Amniotic epithelial cell (primary cell): ENCODE results near the gene FAR2.
"Not testable (repeated sequence)": the region's sequence is repeated elsewhere in the genome, so short reads cannot be mapped to it uniquely, and the experiment has no call there.

Experiments
- DNase-seq: peaks from one replicate; pipeline ENCODE4 v3.0.0-alpha.2; 2010; ENCODE audit warnings: low read depth

FAR2 gene

GRCh38 chr12:29152981-29153630 is 4.0 kb downstream of the FAR2 start:
- DNase-seq = no peak

DNA sequence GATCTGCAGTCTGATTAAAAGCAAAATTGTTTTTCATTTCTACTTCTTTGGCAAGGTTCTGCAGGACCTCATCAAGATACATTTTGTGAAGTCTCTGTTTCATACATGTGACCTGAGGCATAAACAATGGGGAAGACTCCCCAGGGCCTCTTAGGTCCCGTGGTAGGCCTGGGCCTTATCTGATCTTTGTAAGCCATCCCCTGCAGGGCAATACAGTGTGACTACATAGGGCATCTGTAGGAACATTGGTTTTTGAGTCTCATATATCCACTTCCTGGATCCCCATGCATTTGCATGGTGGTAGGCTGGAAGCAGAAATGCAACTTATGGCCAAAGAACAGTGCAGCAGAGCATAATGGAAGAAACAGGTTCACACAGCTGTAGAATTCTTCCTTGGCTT is 6.0 kb downstream of the FAR2 start:
- no peak for DNase-seq

DNA sequence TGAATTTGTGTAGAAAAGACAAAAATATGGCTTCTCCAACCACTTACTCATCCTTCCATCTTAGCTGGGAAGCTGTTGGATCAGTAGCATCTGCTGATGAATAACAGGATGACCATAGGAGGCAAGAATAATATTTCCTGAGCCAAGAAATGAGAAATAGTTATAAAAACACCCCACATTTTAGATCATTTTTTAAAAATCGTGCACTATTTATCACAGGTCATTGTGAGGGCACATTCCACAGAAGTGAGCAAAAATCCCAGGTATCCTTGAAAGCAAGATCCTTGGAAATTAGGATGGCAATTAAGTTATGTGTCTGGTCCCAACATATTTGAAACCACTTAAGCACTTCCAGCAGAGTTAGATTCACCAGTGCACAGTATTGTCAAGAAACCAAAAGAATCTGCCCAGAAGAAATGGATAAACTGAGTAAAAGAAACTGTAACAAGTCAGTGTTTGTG is 8.4 kb downstream of the FAR2 start:
- DNase-seq = no peak

GRCh38 chr12:29158115-29158763 is 9.2 kb downstream of the FAR2 start:
- no peak for DNase-seq

GRCh38 chr12:29159661-29160060 is 10.6 kb downstream of the FAR2 start:
- DNase-seq = no peak

- DNase-seq = no peak
These were observed 11.2 kb downstream of the FAR2 start for GRCh38 chr12:29160230-29160629.

DNA sequence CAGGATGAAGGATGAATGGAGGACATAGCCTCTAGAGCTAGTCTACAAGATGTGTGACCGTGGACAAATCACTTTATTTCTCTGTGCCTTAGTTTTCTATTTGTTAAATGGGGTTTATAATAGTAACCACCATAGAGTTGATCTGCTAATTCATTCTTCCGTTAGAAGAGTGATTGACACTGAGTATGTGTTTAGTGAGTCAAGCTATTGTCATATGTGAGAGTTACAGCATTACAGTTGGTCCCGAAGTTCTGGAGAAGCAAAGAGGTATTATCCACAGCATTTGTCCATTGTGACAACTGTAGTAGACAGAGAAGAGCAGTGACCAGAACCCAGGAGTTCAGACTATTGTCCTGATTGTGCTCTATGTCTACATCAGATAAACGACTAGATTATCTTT is 14.1 kb downstream of the FAR2 start:
- DNase-seq = no peak

- DNase-seq = peak; percentile 76
These were observed 15.7 kb downstream of the FAR2 start for GRCh38 chr12:29164477-29165393.

DNA sequence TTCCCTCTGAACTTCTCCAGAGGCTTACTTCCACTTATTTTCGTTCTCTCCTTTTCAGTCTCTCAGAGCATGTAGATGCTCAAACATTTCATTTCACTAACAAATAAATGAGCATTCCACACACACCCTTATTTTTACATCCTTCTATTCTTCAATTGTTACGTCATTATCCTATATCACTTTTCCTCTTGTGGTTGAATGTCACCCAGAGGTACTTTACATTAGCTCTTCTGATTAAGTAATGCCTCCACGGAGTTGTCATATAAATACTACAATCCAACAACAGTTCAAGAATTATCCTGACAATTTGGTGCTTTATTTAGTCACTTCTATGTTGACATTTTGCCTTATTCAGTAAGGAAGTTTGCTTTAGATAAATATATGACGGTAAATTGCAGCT is 18.4 kb downstream of the FAR2 start:
- no peak for DNase-seq

- no peak for DNase-seq
These were observed 18.9 kb downstream of the FAR2 start for GRCh38 chr12:29167988-29168387.

- DNase-seq = not testable (repeated sequence)
These were observed 20.9 kb downstream of the FAR2 start for GRCh38 chr12:29169978-29170377.

- DNase-seq = not testable (repeated sequence)
These were observed 21.5 kb downstream of the FAR2 start for GRCh38 chr12:29170478-29171084.

DNA sequence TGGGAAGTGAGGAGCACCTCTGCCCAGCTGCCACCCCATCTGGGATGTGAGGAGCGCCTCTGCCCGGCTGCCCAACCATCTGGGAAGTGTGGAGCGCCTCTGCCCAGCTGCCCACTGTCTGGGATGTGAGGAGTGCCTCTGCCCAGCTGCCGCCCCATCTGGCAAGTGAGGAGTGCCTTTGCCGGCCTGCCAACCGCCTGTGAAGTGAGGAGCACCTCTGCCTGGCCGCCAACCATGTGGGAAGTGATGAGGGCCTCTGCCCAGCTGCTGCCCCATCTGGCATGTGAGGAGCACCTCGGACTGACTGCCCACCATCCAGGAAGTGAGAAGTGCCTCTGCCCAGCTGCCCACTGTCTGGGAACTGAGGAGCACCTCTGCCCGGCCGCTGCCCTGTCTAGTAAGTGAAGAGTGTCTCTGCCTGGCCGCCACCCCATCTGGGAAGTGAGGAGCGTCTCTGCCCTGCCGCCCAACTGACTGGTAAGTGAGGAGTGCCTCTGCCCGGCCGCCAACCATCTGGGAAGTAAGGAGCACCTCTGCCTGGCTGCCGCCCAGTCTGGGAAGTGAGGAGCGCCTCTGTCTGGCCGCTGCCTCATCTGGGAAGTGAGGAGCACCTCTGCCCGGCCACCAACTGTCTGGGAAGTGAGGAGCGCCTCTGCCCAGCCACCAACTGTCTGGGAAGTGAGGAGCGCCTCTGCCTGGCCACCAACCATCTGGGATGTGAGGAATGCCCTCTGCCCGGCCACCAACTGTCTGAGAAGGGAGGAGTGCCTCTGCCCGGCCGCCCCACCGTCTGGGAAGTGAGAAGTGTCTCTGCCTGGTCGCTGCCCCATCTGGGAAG is 22.6 kb downstream of the FAR2 start:
- no peak for DNase-seq

- no peak for DNase-seq
These were observed 27.9 kb downstream of the FAR2 start for GRCh38 chr12:29176941-29177340.

- DNase-seq = not testable (repeated sequence)
These were observed 33.2 kb downstream of the FAR2 start for GRCh38 chr12:29182247-29182646.

DNA sequence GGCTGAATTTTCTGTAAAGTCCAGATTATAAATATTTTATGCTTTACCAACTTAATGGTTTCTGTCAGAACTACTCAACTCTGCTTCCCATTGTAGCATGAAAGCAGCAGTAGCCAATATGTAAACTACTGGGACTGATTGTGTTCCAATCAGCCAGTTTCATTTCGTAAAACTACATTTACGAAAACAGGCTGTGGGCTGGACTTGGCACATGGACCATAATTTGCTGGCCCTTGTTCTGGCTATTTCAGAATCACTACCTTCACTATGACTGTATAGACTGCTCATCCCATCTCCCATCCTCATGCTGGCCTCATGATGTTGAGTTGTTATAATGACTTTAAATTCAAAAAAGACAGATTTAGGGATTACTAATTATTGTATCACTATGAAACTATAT is 38.7 kb downstream of the FAR2 start:
- no peak for DNase-seq

DNA sequence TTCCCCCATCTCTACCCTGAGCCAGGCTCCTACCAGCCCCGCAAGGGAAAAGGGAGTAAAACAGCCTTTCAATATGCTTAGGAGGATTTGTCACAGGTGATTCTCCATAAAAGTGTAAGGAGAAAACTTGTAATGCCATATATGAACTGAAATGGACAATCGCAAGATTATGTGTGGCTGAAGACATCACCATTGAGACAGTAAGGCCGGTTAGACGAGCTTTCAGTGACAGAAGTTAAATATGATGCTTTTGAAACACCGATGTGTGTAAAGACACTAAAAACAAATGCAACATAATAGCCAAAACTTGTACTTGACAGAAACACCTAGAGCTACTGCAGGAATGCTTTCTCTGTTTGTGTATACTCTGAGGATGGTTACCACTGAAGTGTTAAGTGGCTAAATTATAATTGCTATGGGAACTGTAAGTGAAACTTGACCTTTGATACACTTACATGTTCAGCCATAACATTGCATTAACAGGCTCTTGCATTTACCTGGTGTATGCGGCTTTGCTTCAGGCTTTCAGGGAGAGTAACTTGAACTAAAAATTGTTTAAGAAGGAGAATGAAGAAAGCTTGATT is 42.3 kb downstream of the FAR2 start:
- no peak for DNase-seq

DNA sequence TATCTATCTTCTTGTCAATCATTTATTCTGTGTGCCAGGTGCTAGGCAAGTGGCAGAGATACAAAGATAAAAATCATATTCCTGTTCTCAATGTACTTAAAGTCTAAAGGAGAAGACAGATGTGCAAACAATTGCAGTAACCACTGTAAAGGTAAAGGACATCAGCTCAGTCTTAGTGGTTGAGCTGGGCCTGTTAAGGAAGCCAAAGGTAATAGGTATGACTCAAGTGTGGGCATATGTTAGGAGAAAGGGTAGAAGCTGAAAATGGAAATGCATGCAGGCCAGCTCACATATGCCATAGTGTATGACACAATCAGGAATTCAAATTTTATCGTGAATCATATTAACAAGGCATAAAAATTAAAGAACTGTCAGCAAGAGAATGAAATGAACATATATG is 49.8 kb downstream of the FAR2 start:
- no peak for DNase-seq

- no peak for DNase-seq
These were observed 51.5 kb downstream of the FAR2 start for GRCh38 chr12:29200586-29200985.

DNA sequence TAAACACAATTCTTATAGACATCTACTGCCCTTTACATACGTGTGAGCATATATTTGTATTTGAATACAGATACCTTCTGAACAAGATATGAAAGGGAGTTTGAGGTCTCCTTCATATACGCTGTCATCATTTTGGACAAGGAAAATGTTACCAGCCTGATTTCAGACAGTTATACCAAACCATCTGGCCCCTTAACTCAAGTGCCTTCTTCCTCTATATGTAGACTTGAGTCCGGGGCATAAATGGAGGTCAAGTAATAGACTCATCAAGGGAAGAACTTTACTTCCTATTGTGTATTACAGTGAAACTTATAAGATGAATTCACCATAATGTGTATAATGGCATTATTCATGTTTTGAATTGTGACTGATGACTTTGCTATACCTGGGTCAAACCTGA is 52.2 kb downstream of the FAR2 start:
- no peak for DNase-seq

GRCh38 chr12:29201746-29202145 is 52.7 kb downstream of the FAR2 start:
- DNase-seq = no peak
